Skeletal muscle cell (primary cell): ENCODE measurements around the gene SERINC3.
A peak's percentile ranks its signal among the peaks of the same experiment; 100 is the strongest.

Experiments
- DNase-seq: peaks from one replicate; pipeline ENCODE4 v3.0.0-alpha.2; 2010; ENCODE audit warnings: low read depth
- H3K4me3 ChIP-seq: 2 replicates; pipeline ENCODE4 v1.5.1; 2011; ENCODE audit warnings: low read depth, mild to moderate bottlenecking, control low read depth, low read length, moderate library complexity

The SERINC3 gene

DNA sequence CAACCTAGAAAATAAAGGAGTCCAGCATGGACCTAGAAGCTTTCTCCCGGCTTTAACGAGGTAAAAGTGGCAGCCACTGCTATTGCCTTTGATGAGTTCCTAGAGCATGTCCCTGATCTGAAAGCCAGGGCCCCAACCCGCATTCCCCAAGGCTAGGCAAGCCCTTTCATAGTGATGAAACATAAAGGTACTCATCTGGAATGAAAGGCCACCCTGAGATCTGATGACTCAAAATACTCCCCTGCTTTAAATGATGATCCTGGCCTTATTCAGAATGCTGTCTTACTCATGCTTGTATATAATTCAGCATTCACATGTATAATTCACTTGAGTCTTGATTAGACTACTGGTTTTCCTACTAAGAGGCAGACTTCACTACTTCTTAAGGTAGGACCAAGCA is 24.9 kb downstream of the SERINC3 start:
- DNase-seq: peak; percentile 85
- H3K4me3 ChIP-seq: no peak overlapping the region

DNA sequence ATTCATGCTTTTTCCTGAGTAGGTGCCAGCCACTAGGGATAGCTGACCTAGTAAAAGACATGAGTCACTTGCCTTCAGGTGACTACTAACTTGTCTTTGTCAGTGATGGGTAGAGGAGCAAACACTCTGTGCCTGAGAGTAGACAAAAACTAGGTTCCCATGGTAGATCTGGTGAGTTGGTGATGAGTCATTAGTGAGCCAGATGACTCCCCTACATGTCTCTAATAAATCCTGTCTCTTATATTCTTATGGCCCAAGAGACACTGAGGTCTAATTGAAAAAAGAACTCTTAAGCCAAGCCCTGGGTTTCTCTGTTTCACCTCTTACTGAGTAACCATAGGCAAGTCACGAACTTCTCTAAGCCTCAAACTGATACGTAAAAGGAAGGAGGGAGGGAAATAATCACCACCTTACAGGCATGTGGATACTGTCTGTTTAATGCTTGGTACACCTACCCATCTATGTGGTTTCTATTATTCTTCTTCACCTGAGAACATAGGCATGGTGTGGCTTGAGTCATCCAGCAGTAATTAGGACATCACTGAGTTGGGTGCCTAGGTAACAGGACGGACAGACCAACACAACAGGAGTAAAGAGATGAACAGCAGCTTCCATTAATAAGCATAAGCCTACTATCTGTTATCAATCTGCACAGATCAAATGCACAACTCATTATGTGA is 25.9 kb downstream of the SERINC3 start:
- DNase-seq: peak; percentile 99
- no peak overlapping the region for H3K4me3 ChIP-seq

DNA sequence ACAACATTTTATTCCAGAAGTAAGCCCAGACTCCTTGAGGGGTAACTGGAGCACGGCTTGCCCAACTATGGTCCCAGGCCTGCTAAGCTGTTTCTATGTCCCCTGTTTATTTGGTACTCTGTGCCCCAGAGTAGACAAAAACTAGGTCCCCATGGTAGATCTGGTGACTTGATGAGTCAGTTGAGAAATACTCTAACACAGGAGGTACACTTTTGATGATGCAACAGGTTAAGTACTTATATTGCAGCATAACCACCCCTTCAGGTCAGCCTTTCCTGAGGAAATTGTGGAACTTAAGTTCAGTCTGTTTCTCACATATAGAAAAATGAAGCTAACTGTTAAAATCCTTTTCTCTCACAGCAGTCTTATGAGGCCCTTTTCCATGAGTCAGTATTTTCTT is 26.6 kb downstream of the SERINC3 start:
- DNase-seq: peak; percentile 93
- no peak overlapping the region for H3K4me3 ChIP-seq

DNA sequence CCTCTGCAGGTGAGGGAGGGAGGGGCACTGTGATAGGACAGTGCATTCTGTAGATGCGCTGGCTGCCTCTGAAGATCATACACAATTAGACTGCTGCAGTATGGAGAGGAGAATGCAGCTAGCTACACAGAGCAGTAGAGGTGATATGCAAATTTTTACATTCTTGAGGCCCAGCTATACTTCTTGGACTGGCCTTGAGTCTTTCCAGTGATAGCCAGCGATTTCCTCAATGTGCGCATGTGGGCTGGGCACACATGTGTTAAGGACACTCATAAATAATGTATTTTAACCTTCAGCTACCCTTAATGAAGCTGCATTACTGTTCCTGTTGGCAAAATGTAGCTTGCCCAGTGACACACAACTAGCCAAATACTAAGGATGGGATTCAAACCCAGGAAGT is 27.2 kb downstream of the SERINC3 start:
- no peak overlapping the region for H3K4me3 ChIP-seq
- no peak for DNase-seq

DNA sequence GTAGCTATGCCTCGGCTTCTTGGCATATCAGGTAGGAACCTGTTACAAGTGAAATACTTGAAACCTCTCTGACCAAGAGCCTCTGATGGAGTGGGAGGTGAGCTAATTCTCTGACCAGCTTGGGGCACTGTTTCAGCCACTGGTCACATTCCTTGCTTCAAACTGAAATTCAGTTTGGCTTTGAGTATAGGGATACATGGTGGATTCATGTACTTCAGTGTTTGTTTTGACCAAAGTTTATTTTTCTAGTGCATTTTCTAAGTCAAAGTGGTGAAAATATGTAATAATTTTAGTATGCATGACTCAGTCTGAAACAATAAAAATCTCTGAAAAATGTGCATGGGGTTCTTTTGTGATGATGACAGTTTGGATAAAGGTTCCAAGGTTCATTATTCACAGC is 27.6 kb downstream of the SERINC3 start:
- DNase-seq: no peak
- H3K4me3 ChIP-seq: no peak overlapping the region

DNA sequence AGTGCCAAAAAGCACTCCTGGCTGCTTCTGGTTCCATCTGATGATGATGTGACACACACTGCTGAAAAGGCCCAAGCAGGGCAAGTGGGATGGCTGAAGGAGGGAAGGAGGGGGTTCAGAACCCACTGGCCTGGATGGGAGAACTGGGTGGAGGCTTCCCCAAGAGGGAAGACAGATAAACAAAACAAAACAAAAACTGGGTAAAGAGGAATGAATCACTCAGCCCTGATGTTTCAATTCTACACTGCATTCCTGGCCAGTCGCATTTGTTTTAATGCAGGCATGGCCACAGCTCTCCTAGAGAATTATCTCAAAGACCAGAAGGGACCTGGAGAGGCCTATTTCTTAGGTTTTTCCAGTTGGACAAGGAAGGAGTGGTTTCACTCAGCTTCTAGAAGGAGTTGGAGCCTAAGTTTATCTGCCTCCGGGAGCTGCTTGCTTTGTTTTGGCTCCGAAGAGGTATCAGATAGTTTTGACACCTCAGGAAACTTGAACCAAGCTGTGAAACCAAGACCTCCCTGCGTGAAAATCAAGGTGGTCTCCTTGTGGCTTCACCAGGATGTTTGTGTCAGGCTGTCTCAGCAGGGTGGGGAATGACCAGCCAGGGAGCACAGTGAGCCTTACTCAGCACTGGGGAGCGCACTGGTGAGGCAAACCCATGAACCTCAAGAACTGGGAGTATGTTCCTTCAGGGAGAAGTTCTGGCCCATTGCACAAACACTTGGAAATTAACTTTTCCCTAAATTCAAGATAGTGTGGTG is 30.1 kb downstream of the SERINC3 start:
- peak; percentile 61 for DNase-seq
- H3K4me3 ChIP-seq: no peak overlapping the region

DNA sequence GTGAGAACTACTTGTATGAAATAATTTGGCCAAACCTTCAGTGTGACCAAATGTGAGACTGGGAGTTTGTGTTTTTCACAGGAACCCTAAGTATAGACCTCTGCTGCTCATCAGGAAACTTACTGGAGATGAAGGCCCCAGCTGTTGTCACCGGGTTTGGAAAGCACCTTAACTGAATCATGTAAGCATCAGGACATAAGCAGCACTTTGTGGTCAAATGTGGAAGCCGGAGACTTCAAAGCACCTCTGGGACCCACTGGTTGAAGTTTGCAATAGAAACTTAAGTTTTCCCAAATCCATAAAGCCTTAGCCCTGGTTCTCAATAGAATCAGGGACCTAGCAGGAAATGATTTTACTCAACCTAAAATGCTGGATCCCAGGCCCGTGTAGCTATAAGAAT is 31.9 kb downstream of the SERINC3 start:
- H3K4me3 ChIP-seq: no peak overlapping the region
- no peak for DNase-seq

DNA sequence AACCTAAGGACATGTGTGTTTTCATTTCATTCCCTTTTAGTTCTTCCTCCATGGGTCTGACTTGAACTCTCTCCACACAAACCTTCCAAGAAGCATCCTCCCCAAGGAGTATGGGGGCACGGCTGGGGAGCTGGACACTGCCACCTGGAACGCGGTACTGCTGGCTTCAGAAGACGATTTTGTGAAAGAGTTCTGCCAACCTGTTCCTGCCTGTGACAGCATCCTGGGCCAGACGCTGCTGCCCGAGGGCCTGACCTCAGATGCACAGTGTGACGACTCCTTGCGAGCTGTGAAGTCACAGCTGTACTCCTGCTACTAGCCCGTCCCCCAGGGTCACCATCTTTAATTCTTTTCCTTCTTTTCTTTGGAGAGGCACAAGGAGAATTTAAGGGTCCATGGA is 32.6 kb downstream of the SERINC3 start:
- no peak for DNase-seq
- no peak overlapping the region for H3K4me3 ChIP-seq

DNA sequence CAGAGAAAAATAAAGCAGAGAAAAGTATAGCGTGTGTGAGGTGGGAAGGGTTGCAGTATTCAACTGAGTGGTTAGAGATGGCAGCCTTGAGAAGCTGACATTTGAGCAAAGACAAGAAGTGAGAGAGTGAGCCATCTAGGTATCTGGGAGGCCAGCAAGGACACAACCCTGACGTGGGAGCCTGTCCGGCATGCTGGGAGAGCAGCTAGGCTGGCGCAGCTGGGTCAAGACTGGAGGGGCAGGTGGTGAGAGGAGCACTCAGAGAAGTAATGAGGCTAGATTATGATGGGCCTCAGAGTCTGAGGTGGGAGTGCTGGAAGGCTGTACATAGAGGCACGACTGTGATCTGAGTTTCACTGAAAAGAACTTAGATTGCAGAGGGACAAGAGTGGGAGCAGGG is 33.3 kb downstream of the SERINC3 start:
- no peak for DNase-seq
- H3K4me3 ChIP-seq: no peak overlapping the region

DNA sequence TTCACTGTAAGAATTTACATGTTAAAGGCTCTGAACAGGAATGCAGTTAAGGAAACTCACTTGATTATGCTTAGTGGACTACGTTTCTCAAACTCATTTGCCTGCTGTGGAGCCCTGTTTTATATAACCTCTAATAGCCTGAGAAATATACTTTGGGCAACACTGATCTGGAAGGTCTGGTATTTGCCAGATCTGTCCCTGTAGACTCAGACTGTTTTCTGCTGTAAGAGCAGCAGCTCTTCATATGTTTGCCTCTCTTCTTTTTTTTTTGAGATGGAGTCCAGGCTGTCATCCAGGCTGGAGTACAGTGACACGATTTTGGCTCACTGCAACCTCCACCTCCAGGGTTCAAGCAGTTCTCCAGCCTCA is 36.1 kb downstream of the SERINC3 start:
- no peak overlapping the region for H3K4me3 ChIP-seq

DNA sequence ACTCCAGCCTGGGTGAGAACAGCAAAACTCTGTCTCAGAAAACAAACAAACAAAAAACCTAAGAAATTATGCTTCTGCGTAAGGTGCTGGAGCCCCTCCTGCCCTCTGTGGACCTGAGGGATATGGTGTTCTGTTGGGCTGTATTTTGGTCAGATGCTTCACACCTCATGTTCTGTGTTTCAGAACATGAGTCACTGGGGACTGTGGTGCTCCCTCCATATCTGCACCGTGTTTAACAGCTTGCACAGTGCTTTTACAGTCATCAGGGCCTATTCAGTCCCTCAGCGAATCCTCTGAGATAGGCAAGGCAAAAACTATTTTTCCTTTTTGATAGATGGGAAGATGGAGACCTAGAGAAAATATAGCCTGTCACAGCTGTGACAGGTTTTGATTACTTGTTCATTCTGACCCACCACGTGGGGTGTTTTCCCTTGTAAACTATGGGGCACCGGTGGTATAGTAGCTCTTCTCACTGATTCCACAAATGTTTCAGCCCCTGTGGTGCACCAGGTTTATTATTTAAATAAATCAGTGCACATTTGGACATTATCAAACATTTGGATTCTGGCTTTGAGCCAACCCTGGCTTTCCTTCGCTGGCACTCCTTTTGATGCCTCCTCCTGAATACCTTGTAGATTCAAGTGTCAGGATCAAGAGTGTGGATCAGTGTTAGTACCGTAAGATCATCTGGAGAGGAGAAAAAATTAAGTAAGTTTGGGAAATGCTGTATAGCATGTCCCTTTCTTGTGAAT is 36.6 kb downstream of the SERINC3 start:
- H3K4me3 ChIP-seq: no peak overlapping the region
- DNase-seq: no peak

More for the DNA sequence above, 36.1 kb downstream of the SERINC3 start:
- DNase-seq: no peak

DNA sequence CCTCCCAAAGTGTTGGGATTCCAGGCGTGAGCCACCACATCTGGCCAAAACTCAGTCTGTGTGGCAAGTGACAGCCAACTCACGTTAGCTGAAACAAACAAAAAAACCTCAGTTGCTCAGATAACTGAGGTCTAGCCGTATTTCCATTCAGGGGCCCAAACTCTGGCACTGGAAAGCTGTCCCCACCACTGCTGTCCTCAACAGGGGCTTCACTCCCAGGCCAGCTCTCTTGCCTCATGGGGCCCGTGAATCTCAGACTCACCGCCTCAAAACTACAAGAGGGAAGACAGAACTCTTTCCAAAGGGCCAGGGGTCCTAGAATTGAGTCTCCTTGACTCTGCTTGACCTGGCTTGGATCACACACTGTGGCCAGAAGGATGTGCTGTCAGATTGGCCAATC is 38.8 kb downstream of the SERINC3 start:
- H3K4me3 ChIP-seq: no peak overlapping the region
- no peak for DNase-seq

DNA sequence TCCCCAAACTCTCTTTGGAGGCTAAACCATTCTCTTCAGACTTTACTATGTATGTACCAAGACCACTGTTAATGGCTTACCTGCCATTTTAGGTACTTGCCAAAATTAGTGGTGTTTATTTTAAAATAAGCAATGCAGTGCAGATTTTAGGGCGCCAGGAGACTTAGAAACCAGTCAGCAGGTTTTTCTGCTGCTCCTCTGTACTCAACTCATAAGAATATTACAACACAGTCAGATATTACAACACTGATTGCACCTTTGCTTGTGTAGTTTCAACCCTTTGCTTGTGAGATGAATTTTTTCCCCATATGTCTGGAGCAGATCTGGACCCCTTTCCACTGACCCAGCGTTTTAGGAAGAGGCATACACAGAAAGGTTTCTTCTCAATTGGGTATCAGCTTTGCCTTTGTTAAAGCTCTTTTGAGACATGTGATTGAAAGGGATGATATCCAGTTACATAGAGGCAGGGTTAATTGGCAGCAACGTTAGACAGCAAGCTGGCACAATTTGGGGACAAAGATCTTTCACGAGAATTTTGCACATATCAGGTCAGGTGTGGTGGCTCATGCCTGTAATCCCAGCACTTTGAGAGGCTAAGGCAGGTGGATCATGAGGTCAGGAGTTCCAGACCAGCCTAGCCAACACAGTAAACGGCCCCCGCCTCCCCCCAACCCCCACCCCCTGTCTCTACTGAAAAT is 40.0 kb downstream of the SERINC3 start:
- no peak overlapping the region for H3K4me3 ChIP-seq
- DNase-seq: no peak

DNA sequence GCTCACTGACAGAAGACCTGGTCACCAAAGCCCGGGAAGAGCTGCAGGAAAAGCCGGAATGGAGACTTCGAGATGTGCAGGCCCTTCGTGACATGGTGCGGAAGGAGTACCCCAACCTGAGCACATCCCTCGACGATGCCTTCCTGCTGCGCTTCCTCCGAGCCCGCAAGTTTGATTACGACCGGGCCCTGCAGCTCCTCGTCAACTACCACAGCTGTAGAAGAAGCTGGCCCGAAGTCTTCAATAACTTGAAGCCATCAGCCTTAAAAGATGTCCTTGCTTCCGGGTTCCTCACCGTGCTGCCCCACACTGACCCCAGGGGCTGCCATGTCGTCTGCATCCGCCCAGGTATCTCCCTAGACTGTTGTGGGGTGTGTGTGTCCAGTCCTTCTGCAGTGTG is 41.8 kb downstream of the SERINC3 start:
- no peak for DNase-seq
- no peak overlapping the region for H3K4me3 ChIP-seq

DNA sequence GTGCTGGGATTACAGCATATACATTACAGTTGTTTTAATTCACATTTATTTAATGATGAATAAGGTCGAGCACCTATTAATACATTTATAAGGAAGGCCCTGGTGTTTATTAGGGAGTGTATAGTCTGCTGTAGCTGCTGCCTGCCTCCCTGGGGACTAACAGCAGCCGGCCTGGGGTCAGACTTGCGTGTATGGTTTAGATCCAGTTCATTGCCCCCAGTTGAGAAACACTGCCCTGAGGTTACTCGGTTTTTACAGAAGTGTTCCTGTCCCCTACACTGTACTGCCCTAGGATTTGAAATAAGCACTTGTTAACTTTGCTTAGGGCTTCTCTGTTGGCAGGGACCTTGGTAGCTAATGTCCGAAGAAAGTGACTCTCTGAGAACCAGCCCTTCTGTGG is 42.2 kb downstream of the SERINC3 start:
- DNase-seq: no peak
- H3K4me3 ChIP-seq: no peak overlapping the region

DNA sequence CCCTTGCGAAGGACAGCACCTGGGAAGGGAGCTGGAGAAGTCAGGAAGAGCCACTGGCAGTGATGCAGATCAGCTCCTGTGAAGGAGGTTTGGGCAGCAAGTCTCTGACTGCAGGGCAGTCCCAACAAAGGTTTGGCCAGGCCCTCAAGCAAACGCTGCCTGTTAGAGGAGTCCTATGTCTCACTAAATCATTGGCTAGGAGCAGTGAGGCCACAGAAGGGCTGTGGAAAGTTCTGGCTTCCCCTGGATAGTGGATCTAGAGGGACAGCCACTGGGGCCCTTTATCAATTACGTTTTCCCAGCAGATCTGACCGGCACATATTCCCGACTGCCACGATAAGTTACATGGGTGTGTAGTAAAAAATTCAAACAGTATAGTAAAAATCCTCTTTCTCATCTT is 43.7 kb downstream of the SERINC3 start:
- DNase-seq: no peak
- H3K4me3 ChIP-seq: no peak overlapping the region

DNA sequence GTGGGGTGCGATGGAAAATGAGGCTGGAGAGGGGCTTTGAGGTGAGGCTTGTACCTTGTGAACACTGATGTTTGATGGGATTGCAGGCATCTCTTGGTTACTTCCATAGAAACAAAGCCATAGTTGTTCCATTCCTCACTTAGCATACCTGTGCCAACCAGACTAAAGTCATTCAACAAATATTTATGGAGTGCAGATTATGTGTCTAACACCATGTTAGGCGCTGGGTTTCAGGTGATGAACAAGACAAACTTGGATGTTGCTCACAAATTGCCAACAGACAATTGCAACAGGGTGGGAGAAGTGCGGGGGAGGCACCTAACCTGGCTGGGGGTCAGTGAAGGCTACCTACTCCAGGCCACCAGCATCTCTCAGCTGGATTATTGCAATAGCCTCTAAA is 44.7 kb downstream of the SERINC3 start:
- peak overlapping the region; percentile 96 for H3K4me3 ChIP-seq

DNA sequence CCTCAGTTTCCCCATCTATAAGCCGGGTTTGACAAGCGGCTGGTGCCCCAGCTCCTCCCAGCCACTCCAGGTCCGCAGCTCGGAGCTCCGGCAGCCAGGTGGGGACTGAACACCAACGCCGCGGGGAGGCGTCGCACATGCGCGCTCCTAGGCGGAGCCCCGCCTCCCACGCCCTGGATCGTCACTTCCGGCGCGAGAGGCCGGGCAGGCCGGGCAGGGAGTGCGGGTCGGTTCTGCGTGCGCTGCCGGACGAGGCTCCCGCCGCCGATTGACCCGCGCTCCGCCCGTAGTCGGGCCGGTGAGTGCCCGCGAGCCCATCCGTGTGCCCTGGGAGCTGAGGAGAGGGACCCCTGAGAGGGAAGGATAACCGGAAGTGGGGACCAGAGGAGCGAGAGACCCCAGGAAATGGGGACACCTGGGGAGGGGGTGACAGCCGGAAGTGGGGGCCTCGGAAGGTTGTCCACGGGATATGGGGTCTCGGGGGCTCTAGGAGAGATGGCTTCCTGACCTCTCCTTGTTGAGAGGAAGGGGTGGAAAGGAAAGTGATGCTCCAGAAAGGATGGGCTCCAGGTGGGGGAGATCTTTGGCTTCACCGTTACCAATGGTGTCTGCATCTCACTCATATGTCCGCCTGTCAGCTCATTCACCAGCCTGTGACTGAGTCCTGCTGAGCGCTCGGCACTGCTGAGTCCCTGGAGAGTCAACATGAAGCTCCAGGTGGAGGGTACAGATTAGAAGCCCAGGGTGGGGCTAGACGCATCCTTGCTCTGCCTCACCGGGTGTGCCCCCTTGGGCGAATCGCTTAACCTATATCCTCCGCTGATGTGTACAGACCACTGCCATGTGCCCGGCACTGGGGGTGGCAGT is 45.9 kb downstream of the SERINC3 start, which contains the start of gene TTPAL:
TSS of gene TTPAL (plus strand) at position 181 of the 867 bp plus-strand sequence. CDS start 4,126 bp downstream, outside the sequence.
- peak; percentile 57 for DNase-seq
- peak within 1 kb of the TSS; percentile 96 for H3K4me3 ChIP-seq

More for the DNA sequence above, 44.7 kb downstream of the SERINC3 start:
- DNase-seq: no peak

DNA sequence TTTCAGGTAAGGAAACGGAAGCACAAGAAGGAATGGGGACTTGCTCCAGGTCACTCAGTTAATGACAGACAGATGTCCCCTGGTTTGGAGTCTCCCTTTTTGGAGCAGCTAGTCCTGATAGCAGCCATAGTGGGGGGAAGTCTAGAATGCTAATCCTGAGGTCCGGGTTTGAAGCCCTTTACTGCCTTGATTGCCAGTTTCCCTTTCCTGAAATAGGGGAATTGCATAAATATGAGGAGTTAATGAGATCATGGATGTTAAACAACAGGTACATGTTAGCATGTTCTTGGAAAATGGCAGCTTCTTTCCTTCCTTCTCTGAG is 46.5 kb downstream of the SERINC3 start:
- H3K4me3 ChIP-seq: peak overlapping the region; percentile 96
- no peak for DNase-seq
